ENCODE measurements around the gene MAK.

DNA sequence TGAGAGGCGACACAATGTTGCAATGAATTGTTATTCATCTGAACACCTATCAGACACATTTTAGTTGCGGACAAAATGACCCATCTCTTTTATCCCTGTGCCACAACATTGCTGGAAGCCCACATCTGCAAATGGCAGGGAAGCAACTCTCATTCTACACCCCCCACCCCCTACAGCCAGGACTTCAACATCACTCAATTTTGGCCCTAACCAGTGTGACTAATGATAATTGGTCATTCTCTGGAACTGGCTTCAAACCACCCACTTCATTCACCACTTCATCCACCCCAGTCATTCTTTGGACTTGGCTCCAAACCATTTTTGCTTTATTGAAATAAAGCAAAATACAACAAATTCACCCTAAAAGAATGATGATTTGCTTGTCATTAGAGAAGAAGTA is 42.0 kb upstream of the MAK start:
- TF ChIP-seq, protein P1, sequence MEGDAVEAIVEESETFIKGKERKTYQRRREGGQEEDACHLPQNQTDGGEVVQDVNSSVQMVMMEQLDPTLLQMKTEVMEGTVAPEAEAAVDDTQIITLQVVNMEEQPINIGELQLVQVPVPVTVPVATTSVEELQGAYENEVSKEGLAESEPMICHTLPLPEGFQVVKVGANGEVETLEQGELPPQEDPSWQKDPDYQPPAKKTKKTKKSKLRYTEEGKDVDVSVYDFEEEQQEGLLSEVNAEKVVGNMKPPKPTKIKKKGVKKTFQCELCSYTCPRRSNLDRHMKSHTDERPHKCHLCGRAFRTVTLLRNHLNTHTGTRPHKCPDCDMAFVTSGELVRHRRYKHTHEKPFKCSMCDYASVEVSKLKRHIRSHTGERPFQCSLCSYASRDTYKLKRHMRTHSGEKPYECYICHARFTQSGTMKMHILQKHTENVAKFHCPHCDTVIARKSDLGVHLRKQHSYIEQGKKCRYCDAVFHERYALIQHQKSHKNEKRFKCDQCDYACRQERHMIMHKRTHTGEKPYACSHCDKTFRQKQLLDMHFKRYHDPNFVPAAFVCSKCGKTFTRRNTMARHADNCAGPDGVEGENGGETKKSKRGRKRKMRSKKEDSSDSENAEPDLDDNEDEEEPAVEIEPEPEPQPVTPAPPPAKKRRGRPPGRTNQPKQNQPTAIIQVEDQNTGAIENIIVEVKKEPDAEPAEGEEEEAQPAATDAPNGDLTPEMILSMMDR (IDR thresholded peaks at IDR 0.05): no peak
- no peak for TF ChIP-seq POLR2A (IDR thresholded peaks at IDR 0.05)

Data from testis (tissue), 2 donors.